Myometrial cell (primary cell): Measurements from ENCODE around the gene GPR33. TPM values are rescaled to one million over a fixed set of nuclear protein-coding genes. Genes with fewer than 3 reads are reported as not detected.

Experiments
- total RNA-seq: library from RNA; depleted of rRNA; stranded (reverse); fragments of >200 nt; gene quantifications from 2 replicates; pipeline ENCODE4 v1.2.3, GENCODE V29; 2015

GPR33 gene
- not detected in 2 replicates for total RNA-seq

GRCh38 chr14:31487886-31488285, at the start of gene GPR33:
TSS of gene GPR33 (minus strand) at chr14:31488039. CDS start at chr14:31483965, 4,074 bp downstream.

GRCh38 chr14:31456841-31457664, 30.8 kb downstream of the GPR33 start, which contains the start of gene DTD2:
TSS of gene DTD2 (minus strand) at chr14:31457506. CDS start at chr14:31457393, 113 bp downstream.

Other genes with a start within 250 kb of the GPR33 start
- 24.8 and 29.4 TPM in 2 replicates for gene HEATR5A, start 67.5 kb downstream of the GPR33 start, total RNA-seq
- gene DTD2, start 30.5 kb downstream of the GPR33 start, total RNA-seq, result 26.5 and 32.4 TPM in 2 replicates
- 15.8 and 16.1 TPM in 2 replicates for gene NUBPL, start 73.4 kb upstream of the GPR33 start, total RNA-seq